Sigmoid colon (tissue), 7 donors: Measurements from ENCODE around the gene ALKBH5. TPM values are rescaled to one million over a fixed set of nuclear protein-coding genes. Genes with fewer than 3 reads are reported as not detected.

Experiments used
- DNase-seq: peaks from one replicate; pipeline ENCODE4 v3.0.0-alpha.2; 2019
- H3K27ac ChIP-seq, 4 donors: fragments of 200-600 bp; sonication (generic); one replicate each; pipeline ENCODE4 v1.5.1; 2016 to 2019; ENCODE audit warnings: mild to moderate bottlenecking in 1 of 4
- H3K27me3 ChIP-seq, 3 donors: fragments of 200-600 bp; sonication (generic); one replicate each; pipeline ENCODE4 v1.5.1; 2019; ENCODE audit warnings: mild to moderate bottlenecking in 1 of 3
- H3K36me3 ChIP-seq, 4 donors: fragments of 200-600 bp; sonication (generic); one replicate each; pipeline ENCODE4 v1.5.1; 2016 to 2019
- H3K4me1 ChIP-seq, 4 donors: fragments of 200-600 bp; sonication (generic); one replicate each; pipeline ENCODE4 v1.5.1; 2017 to 2019
- H3K4me3 ChIP-seq, 4 donors: fragments of 200-600 bp; sonication (generic); one replicate each; pipeline ENCODE4 v1.5.1; 2017 to 2019; ENCODE audit warnings: mild to moderate bottlenecking in 2 of 4, moderate library complexity in 1 of 4
- H3K9me3 ChIP-seq, 4 donors: fragments of 200-600 bp in 3 of 4; sonication (generic) in 3 of 4; one replicate each; pipeline versions ENCODE4 v1.5.1 to v1.6.1; 2013 to 2019
- CTCF ChIP-seq, 4 experiments: fragments of 450-650 bp in 3 of 4; fragments of 200-600 bp in 1 of 4; IDR thresholded peaks; one replicate each; pipeline ENCODE4 v1.5.1; 2016 to 2019; ENCODE audit warnings: antibody characterized with exemption in 4 of 4, mild to moderate bottlenecking in 3 of 4, moderate library complexity in 2 of 4
- EP300 ChIP-seq, 4 donors: sonication (generic); formaldehyde crosslinking; IDR thresholded peaks; one replicate each; pipeline ENCODE4 v1.6.1; 2017; ENCODE audit warnings: antibody characterized with exemption in 4 of 4
- POLR2A ChIP-seq, 2 donors: fragments of 450-650 bp; IDR thresholded peaks; one replicate each; pipeline ENCODE4 v1.6.1; 2016; ENCODE audit warnings: antibody characterized with exemption in 2 of 2, mild to moderate bottlenecking in 2 of 2, moderate library complexity in 2 of 2
- POLR2AphosphoS5 ChIP-seq, 4 donors: sonication (generic); formaldehyde crosslinking; IDR thresholded peaks; one replicate each; pipeline ENCODE4 v1.6.1; 2017; ENCODE audit warnings: antibody characterized with exemption in 4 of 4
- WGBS, 2 donors: extraction: QIAGEN DNeasy Blood & Tissue Kit; methylation state at CpG; one replicate each; pipeline ENCODE4 v1.1.7; 2013; 5-methylcytosine and 5-hydroxymethylcytosine counted together
- intact Hi-C: fragments of 100-400 bp; cut with DNase I; formaldehyde crosslinking; loops from one replicate; pipeline ENCODE4 v1.15.1; 2023
- polyA plus RNA-seq, 3 donors: library from polyadenylated mRNA; stranded (reverse); fragments of 200-250 nt; gene quantifications; one replicate each; pipeline ENCODE4 v1.2.3, GENCODE V29; 2013
- total RNA-seq, 4 donors: library from RNA; depleted of rRNA; stranded (reverse); fragments of >200 nt; gene quantifications; one replicate each; pipeline ENCODE4 v1.1.0, GENCODE V29; 2016
- donor health status: healthy with polysubstance abuse.
- donor health status: Bipolar disorder and iron deficiency.
- donor health status: healthy.

The ALKBH5 gene
- total and polyA plus RNA-seq, 7 donors = 36.6 to 109 (median 100) TPM

DNA sequence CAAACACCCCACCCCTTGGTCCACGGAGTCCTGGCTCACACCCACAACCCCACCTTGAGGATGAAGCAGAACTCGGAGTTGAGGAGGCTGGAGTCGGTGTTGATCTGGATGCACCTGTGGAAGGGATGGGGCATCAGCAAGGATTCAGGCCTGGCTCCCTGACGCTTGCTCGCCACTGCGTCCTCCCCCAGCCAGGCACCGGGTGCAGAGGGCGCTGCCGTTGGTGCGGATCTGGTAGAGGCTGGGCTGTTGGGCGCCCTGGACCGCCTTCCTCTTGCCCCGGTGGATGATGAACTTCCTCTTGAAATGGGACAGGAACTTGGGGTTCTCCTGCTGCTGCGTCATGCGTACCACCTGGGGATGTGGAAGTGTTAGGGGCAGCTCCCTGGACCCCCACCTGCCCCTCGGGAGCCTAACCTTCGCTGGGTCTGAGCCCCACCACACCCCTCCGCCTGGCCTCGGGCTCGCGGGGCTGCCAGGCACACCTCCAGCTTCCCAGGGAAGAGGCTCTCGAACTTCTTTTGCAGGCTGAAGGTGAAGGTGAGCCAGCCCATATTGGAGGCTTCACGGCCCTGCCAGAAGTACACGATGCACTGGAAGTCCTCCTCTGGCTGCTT is 62.6 kb downstream of the ALKBH5 start:
- intact Hi-C loops = no loop called here
- Histone ChIP-seq H3K36me3 (peaks cover 15 to 92% (median 55%) of the 10 kb centered on the region in 4 donors), H3K4me3 (no peak overlapping the region), H3K4me1 (peaks cover 0 to 13% (median 5%) of the 10 kb centered on the region in 4 donors), H3K27me3 (no peaks in the 10 kb centered on the region), H3K27ac (peak overlapping the region in 1 of 4 donors; percentile 45), H3K9me3 (no peaks in the 10 kb centered on the region)
- WGBS, 2 donors = 81 to 90% methylated on average over 24 of the region's 24 CpGs
- peak in 1 of 4 donors; percentile 11 for TF ChIP-seq POLR2AphosphoS5 (IDR thresholded peaks at IDR 0.05)
- TF ChIP-seq EP300 (IDR thresholded peaks at IDR 0.05) = no peak
- no peak for TF ChIP-seq POLR2A (IDR thresholded peaks at IDR 0.05)
- no peak for TF ChIP-seq CTCF (IDR thresholded peaks at IDR 0.05)
- no peak for DNase-seq

- H3K36me3 ChIP-seq = peaks cover 24 to 92% (median 64%) of the 10 kb centered on the region in 4 donors
- H3K27ac ChIP-seq = peak overlapping the region in 2 of 4 donors; percentile 36 to 45
- H3K27me3 ChIP-seq = no peaks in the 10 kb centered on the region
- no peak for TF ChIP-seq EP300 (IDR thresholded peaks at IDR 0.05)
- no peak for TF ChIP-seq CTCF (IDR thresholded peaks at IDR 0.05)
- no peak for TF ChIP-seq POLR2AphosphoS5 (IDR thresholded peaks at IDR 0.05)
- no peak for TF ChIP-seq POLR2A (IDR thresholded peaks at IDR 0.05)
- intact Hi-C loops = no loop called here
- DNase-seq = peak; percentile 81
- H3K9me3 ChIP-seq = no peaks in the 10 kb centered on the region
- H3K4me3 ChIP-seq = no peak overlapping the region
- 13 to 66% methylated on average over 46 of the region's 46 CpGs for WGBS, 2 donors
- H3K4me1 ChIP-seq = peaks cover 0 to 13% (median 5%) of the 10 kb centered on the region in 4 donors
These were observed 63.4 kb downstream of the ALKBH5 start for GRCh38 chr17:18246880-18247612.

DNA sequence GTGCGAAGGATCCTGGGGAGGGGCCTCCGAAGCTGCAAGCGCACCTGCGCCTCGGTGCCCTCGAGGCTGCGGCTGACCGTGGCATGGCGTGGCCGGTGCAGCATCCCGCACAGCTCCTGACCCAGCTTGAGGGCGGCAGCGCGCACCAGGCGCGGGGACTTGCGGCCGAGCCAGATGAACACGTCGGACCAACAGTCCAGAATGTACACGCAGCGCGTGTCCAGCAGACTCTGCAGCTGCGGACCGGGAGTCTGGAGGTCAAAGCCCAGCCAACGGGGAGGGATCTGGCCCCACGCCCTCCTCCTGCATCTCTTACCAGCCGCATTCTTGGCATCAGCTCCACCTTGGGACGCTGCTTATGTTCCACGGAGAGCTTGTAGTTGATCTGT is 64.0 kb downstream of the ALKBH5 start:
- peak overlapping the region in 2 of 4 donors; percentile 36 to 63 for H3K27ac ChIP-seq
- no peaks in the 10 kb centered on the region for H3K9me3 ChIP-seq
- no peak overlapping the region for H3K4me3 ChIP-seq
- peaks cover 0 to 13% (median 5%) of the 10 kb centered on the region in 4 donors for H3K4me1 ChIP-seq
- 65 to 90% methylated on average over 30 of the region's 30 CpGs for WGBS, 2 donors
- peaks cover 29 to 92% (median 69%) of the 10 kb centered on the region in 4 donors for H3K36me3 ChIP-seq
- DNase-seq = no peak
- intact Hi-C loops = no loop called here
- H3K27me3 ChIP-seq = no peaks in the 10 kb centered on the region
- no peak for TF ChIP-seq POLR2A (IDR thresholded peaks at IDR 0.05)
- TF ChIP-seq POLR2AphosphoS5 (IDR thresholded peaks at IDR 0.05) = no peak
- TF ChIP-seq EP300 (IDR thresholded peaks at IDR 0.05) = no peak
- TF ChIP-seq CTCF (IDR thresholded peaks at IDR 0.05) = no peak

DNA sequence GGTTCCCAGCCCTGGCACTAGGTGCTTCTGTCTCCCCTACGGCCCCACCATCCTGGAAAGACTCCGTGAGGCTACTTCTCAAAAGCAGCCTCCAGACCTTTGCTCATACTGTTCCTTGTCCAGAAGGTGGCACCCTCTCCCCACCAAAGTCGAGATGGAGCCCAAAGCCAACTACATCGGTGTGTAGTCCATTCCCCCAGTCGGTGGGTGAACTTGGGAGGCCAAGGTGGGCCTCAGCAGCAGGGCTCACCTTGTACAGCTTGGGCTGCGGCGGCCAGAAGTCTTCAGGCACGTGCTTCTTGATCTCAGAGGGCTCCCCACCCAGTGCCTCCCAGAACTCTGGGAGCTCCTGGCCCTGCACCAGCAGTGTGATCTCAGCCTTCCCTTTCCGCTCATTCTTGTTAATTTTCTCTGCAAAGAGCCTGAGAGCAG is 64.7 kb downstream of the ALKBH5 start:
- Histone ChIP-seq H3K9me3 (no peaks in the 10 kb centered on the region), H3K4me1 (peaks cover 0 to 13% (median 5%) of the 10 kb centered on the region in 4 donors), H3K27me3 (no peaks in the 10 kb centered on the region), H3K4me3 (no peak overlapping the region), H3K27ac (peak overlapping the region in 3 of 4 donors; percentile 5 to 63 (median 36)), H3K36me3 (peaks cover 35 to 95% (median 76%) of the 10 kb centered on the region in 4 donors)
- 27 to 36% methylated on average over 9 of the region's 9 CpGs for WGBS, 2 donors
- intact Hi-C loops = no loop called here
- peak; percentile 81 for DNase-seq
- TF ChIP-seq POLR2AphosphoS5 (IDR thresholded peaks at IDR 0.05) (peak in 1 of 4 donors; percentile 38), POLR2A (IDR thresholded peaks at IDR 0.05) (no peak), EP300 (IDR thresholded peaks at IDR 0.05) (no peak), CTCF (IDR thresholded peaks at IDR 0.05) (peak; percentile 19 to 54 (median 46))
